SK-N-SH treated with all-trans-retinoic acid at 6 μM for 48 hours (cell line): ENCODE results near the gene NUP205.

ENCODE experiments used
- BACH2 ChIP-seq: fragments of 250-450 bp; sonication (Bioruptor Pico); IDR thresholded peaks from 2 replicates; pipeline ENCODE4 v1.9.0; 2021; ENCODE audit warnings: mild to moderate bottlenecking, borderline replicate concordance
- CREB5 ChIP-seq: fragments of 250-450 bp; sonication (Bioruptor Pico); IDR thresholded peaks from 2 replicates; pipeline ENCODE4 v1.5.1; 2020; ENCODE audit warnings: low read depth, mild to moderate bottlenecking, moderate library complexity
- PATZ1 ChIP-seq: fragments of 250-450 bp; sonication (Bioruptor Pico); IDR thresholded peaks from 2 replicates; pipeline ENCODE4 v1.8.0; 2020; ENCODE audit warnings: mild to moderate bottlenecking, moderate library complexity, borderline replicate concordance
- TOX ChIP-seq: fragments of 250-450 bp; sonication (Bioruptor Pico); IDR thresholded peaks from 2 replicates; pipeline ENCODE4 v1.8.0; 2021; ENCODE audit warnings: mild to moderate bottlenecking, moderate library complexity, borderline replicate concordance
- ZFP3 ChIP-seq: fragments of 250-450 bp; sonication (Bioruptor Pico); IDR thresholded peaks from 2 replicates; pipeline ENCODE4 v1.5.0; 2020; ENCODE audit warnings: mild to moderate bottlenecking, moderate library complexity
- ZFP30 ChIP-seq: fragments of 450-650 bp; formaldehyde crosslinking; IDR thresholded peaks from 2 replicates; pipeline ENCODE4 v1.5.0; 2022; ENCODE audit warnings: mild to moderate bottlenecking, moderate library complexity
- ZNF8 ChIP-seq: fragments of 450-650 bp; formaldehyde crosslinking; IDR thresholded peaks from 2 replicates; pipeline ENCODE4 v1.5.0; 2020; ENCODE audit warnings: mild to moderate bottlenecking, moderate library complexity

- TF ChIP-seq PATZ1 (CRISPR knock-in tag) (no peak), ZNF8 (CRISPR knock-in tag) (no peak), ZFP30 (CRISPR knock-in tag) (no peak), CREB5 (no peak), TOX (no peak), ZFP3 (no peak), BACH2 (CRISPR knock-in tag) (no peak)
These were observed 17.6 kb downstream of the NUP205 start for GRCh38 chr7:135575296-135575695.
